NCI-H1417 treated with DMSO at 0.1 percent for 48 hours (cell line): ENCODE data around the gene JAG2.

Experiments used
- DNase-seq: peaks from one replicate; lab custom pipeline; 2025; lab: John Stamatoyannopoulos, UW

JAG2 gene

DNA sequence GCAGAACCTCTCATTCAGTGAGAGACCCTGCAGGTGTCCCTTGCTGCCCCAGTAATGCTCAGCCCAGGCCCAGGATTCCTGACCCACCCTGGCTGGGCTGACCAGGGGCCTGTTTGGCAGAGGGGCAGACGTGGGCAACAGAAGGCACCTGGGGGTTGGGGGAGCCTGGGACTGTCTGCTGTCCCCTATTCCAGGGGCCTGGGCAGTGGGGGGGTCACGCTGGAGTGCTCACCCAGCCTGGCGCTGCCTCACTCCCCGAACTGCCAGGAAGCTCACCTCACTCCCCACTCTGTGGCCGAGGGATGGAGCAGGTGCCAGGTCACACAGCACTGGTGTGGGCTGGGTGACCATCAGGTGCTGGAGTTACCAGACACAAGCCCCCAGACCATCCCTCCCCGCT is 35.1 kb upstream of the JAG2 start:
- DNase-seq, result no peak

DNA sequence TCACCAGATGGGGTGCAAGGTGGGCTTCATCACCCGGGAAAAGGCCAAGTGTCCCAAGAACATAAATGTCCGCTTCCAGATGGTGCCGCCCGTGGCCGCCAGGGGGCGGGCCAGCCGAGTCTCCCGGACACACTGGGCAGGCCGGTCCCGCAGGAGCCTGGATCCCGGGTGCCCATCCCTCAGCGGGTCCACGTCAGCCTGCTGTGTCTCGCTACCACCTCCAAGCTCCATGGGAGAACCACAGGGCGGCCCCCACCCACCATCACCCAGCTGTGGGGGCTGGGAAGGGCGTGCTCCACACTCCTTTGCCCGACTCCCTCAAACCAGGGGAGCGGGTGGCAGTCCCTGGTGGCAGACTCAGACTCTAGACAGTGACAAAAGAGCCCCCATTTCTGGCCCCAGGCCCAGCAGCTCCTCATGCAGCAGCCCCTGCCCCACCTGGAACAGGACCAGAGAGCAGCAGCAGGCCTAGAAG is 34.5 kb upstream of the JAG2 start:
- no peak for DNase-seq

DNA sequence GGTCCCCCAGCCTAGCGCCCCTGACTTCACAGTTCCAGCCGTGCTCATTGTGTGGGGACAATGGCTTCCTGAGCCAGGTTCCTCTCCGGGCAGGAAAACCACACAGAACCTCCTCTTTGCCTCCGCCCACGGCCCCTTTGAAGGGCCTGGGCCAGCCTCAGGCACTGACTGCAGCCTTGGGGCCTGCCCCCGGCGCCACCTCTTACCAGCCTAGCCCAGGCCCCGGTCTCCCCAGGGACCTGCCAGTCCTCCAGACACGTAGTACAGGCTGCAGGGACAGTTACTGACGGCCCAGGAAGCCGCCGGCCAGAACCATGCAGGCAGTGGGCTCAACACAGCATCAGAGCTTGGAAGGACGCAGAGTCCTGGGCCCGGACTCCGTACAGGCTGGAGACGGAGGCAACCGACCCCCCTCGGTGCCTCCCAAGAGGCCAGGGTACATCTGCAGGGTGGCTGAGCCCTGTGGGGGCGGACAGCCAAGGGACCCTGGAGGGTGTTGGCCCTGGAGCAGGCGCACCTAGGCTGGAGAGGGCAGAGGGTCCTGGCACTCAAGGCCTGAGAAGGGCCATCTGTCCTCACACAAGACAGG is 33.4 kb upstream of the JAG2 start:
- no peak for DNase-seq

DNA sequence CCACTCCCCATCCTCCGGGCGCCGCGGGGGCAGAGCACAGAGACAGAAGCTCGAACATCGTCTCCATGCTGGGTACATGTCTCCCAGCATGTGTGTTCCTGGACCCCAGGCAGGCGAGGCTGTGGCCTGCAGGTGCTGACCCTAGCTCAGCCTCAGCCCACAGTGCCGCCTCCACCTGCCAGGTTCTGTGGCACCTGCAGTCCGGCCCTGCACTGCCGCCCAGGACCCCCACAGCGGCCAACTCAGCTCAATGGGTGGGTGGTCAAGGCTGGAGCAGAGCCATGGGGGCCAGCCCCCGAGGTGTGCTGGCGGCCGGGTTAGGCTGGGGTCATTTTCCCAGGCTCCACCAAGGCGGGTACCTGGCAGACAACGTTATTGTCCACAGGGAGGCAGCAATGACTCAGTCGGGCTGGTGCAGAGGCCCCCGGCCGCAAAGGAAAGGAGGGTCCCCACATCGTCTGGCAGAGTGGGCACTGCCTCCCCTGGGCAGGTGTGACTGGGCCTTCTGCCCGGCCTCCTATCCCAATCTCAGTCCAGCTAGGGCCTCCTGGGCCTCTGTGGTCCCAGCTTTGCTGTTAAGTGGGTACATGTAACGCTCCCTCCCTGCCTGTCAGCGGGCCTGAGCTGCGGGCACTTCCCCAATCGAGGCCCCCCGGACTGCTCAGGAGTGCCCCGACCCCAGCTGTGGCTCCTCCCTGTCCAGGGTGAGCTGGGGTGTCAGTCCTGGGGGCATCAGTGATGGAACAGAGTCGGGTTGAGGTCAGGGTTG is 32.8 kb upstream of the JAG2 start:
- DNase-seq, result no peak

DNA sequence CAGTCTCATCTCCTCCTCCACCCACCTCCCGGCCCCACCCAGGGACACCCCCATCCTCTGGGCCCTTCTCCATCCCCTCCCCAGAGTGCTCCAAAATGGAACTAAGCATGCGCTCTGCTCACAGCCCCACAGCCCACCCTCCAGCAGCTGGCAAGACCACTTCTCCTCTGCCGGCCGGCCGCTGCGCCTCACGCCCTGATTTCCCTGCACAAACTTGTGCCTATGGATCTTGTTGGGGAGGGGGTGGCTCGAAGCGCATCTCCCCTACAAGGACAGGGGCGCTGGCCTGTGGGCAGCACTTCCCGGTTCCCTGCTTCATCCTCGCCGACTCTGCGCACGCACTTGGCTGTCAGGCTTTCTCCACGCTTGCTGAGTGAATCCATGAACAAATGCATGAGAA is 32.1 kb upstream of the JAG2 start:
- DNase-seq, result no peak

DNA sequence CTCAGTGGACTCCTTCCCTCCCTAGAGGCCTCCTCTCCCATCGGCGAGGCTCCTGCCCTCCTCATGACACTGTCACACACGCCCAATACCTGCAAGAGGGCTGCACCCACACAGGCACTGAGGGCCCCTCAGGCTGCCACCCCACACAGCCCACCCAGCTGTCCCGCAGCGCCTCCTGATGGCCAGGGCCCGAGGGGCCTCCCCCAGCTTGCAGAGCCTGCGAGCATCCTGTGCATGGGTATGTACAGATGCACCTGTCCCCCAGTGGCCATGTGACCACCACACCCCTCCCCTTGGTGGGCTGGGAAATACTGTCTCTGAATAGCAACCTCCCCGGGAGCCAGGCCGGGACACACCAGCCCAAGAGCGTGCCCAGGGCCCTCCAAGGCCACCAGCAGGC is 31.5 kb upstream of the JAG2 start:
- no peak for DNase-seq

DNA sequence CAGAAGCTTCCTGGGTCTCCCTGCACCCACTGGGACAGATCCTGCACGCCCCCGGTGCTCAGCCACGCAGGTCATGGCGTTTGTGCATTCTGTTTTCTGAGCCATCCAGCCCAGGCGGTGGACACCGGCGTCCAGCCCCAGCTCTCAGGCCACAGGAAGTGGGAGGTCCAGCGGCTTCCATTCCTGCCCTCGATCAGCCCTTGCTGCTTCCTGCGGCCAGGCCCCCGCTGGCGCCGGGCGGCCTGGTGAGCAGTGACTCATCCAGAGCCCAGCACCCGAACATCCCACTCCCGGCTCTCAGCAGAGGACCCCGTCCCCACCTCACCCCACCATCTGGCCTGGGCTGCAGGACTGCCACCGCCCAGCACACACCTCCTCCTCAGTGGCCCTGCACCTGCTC is 30.5 kb upstream of the JAG2 start:
- no peak for DNase-seq

DNA sequence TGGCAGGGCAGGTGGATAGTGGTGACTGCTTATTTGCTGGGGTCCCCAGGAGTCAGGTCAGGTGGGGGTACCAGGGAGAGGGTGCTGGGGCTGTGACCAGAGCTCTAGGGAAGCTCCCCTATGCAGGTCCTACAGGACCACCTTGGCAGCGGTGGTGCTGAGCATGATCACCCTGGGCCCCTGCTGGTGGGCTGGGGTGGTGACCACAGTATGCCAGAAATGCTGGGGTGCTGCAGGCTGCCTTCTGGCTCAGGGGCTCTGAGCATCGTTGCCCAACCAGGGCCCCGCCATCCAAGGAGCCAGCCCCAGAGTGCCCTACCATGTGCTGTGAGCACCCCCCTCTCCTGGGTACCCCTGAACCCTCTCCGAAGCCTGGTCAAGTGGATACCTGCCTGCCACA is 30.0 kb upstream of the JAG2 start:
- no peak for DNase-seq

DNA sequence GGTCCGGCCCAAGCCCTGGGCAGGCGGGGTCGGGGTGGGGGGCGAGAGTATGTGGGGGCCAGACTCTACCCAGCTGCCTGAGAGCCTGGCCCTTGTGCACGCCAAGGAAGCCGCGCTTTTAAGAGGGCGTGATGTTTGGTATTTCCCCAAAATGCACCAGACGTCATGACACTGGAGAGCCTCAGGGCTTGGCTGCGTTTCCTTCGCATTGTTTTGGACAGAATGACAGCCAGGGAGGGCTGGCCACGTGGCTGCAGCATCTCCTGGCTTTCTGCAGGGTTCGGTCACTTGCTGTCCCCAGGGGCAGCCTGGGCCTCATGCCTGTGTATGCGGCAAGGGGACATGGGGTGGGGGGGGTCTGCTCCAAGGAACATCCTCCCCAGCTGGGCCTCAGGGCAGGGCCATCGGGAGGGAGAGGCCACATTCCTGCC is 28.6 kb upstream of the JAG2 start:
- no peak for DNase-seq

DNA sequence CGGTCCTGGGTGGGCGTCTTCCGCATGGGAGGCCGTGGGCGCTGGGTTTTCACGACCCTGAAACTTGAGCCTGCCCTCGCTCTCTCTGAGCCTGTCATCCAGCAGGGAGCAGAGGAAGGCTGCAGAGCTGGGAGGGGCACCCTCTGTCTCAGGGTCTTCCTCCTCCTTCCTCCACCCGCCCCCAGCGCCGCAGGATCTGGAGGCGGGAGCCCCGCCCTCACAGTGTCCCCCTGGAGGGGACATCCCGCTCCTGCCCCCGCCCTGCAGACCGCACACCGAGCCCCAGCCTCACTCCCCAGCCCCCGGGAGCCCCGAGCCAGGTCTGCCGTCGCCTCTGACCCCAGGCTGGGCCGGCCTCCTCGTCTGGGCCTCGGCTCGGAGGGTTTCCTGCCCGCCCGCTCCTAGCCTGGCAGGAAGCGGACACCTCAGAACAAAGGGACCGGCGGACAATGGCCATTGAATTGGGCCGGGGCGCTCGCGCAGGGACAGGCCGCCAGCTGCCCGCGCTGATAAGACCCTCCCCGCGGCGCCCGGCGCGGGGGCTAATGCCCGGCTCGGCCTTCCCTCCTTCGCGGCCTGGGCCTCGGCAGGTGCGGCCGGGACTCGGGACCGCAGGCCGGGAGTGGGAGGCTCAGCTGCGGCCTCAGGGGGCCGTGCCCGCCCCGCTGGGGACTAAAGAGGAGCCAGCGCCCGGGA is 27.8 kb upstream of the JAG2 start:
- DNase-seq, result no peak

DNA sequence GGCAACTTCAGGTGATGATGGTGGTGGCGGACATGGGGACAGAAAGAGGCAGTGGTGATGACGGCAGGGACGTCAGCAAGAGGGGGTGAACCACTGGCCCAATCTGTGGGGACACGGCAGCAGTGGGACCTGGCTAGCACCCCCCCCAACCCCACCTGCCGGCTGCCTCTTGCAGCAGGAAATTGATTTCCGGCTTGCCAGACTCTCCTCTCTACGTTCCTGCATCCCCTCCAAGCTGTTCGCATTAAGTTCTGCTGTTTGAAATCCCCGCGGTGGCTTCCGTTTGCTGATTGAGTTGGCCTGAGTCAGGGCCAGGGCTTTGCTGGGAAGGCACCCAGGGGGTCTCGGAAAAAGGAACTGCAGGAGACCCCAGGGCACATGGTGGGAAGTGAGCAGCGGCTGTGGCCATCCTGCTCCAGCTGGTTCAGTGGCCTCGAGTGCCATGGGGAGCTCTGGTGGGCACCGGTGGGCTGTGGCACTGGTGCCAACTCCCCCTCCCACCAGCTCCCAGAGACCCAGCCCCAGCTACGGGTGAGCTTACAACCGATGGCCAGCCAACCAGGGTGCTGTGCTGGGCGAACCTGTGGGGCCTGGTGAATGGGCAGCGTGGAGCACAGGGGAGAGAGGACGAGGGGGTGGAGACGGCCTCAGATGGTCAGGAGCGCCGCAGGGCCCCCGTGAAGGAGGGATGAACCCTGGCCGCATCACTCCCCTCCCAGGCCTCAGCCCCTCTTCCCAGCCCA is 27.1 kb upstream of the JAG2 start:
- DNase-seq, result no peak

DNA sequence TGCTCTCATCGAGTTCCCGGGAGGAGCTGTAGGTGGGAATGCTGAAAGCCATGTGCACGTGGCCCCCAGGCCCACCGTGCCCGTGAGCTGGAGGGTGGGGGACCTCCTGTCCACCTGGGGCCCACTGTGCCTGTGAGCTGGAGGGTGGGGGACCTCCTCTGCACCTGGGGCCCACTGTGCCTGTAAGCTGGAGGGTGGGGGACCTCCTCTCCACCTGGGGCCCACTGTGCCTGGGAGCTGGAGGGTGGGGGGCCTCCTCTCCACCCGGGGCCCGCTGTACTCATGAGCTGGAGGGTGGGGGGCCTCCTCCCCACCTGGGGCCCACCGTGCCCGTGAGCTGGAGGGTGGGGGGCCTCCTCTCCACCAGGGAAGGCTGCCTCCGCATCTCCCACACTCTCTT is 26.5 kb upstream of the JAG2 start:
- no peak for DNase-seq

DNA sequence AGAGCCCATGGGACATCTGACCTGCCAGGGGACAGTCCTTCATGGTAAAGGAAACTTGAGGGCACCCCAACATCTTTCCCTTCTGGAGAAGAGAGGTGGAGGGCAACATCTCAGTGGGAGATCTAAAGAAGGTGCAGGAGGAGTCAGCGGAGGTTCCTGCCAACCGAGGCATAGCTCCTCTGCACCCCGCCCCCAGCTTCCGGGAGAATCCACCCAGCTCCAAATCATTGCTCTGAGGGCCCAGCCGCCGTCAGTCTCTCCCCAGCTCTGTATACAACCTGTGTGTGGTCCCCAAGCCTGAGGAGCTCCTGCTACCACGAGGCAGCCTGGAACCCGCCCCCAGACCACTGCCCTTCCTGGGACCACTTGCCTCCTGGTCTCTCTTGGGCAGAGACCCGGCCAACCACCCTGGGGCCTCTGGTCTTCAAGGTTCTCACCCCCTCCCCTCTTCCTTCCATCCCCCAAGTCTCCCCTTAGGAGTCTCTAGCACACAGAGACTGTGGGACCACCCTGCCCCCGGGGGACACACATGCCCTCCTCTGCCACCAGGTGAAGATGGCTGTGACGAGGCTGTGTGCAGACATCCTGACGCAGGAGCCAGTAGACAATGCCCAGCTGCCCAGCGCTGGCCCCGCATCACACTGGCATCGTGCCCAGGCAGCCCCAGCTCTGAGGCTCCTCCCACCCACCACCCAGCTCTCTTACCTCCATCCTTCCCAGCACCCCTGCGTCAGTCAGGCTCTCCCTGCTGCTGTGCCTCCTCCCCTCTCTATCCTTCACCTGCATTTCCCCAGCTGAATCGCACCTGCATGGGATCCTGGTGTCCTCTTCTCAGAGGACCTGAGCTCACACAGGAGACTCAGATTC is 25.6 kb upstream of the JAG2 start:
- peak; percentile 87 for DNase-seq

DNA sequence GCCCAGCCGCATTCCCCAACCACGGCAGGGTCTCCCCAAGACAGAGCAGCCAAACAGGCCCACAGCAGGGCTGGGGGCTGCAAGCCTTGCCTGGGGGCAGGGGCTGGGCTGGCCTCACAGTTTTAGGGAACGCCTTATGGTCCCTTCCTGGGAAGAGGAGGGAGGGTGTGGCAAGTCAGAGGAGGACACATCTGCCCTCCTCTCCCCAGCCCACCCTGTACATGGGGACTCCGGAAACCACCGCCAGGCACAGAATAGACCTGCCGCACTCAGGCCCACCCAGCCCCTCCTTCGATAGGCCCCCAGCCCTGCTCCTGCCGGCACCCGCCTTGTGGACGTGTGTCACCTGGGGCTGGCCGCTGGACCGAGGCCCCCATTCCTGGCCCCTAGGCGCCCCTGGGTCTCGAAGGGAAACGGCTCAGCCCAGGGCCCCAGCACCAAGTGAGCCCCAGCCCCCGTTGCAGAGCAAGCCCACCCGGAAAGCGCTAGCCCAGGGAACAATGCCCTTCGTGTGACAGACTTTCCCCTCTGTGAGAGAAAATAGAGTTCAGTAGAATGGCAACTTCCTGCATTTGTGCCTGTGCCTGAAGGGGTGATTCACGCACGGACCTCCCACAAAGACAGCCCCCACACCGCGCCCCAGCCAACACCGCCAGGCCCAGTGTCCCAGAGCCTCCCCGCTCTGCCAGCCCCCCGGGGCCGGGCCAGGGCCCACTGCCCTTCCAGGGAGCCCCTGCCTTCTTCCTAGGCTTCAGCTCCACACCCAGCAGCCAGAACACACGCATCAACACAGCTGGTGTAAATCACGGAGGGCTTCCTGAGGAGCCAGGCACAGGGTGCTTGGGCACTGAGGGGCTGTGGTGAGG is 24.5 kb upstream of the JAG2 start:
- no peak for DNase-seq

DNA sequence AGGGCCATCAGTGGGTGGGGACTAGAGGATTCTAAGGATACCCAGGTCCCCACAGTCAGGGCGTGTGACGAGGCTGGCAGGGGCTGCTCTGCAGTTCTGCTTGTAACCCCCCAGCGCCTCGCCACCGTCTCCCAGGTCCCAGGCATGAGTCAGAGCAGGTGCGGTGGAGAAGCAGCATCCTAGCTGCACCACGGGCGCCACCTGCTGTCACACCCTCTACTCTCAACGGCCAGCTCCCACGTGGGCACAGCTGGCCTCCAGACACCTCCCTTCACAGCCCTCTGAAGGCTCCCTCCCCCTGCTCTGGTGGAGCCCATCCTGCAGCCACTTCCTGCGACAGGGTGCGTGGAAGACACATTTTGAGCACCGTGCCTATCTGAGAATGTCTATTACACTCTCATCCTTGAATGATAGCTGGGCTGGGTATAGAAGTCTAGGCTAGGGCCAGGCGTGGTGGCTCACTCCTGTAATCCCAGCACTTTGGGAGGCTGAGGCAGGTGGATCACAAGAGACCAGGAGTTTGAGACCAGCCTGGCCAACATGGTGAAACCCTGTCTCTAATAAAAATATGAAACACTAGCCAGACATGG is 19.5 kb upstream of the JAG2 start:
- DNase-seq, result no peak

DNA sequence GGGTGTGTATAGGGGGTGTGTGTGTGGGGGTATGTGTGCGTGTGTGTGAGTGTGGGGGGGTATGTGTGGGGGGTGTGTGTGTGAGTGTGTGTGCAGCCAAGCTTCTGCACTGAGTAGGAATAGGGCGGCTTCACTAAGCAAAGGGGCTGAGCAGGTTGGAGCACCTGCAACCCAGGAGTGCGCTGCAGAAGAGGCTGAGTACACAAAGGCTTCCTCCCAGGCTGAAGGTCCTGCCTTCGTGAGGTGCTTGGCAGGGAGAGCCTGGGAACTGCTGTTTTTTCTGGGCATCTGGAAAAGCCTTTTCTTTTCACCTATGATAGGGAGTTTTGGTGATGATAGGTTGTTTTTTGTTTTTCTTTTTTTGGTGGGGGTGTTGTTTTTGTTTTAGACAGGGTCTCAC is 18.5 kb upstream of the JAG2 start:
- no peak for DNase-seq

DNA sequence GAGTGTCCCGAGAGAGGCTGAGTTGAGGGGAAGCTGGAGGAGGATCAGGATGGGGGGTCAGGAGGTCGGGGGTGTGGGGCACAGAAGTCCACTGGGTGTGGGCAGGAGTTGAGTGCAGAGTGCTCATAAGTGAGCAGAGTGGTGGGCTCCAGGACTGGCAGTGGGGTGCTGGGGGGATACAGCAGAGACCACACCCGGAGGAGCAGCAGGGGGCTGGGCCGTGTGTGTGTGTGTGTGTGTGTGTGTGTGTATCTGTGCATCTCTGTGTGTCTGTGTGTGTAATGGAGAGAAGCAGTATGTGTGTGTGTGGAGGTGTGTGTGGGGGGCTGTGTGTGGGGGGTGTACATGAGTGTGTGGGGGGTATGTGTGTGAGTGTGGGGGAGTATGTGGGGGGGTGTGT is 17.4 kb upstream of the JAG2 start:
- DNase-seq, result no peak

DNA sequence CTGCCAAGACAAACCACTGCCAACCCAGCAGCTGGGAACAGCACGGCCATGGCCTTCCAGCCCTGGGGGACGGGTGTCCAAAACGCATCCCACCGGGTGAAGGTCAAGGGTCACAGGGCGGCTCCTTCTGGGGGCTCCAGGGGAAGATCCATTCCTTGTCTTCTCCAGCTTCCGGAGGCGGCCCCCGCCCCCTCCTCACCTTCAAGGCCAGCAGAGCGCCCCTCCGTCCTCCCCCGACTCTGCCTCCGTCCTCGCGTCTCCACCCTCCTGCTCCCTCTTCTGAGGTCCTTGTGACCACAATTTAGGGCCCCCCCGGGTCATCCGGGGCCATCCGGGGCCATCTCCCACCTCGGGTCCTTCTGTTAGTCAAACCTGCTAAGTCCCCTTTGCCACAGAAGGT is 16.4 kb upstream of the JAG2 start:
- no peak for DNase-seq

DNA sequence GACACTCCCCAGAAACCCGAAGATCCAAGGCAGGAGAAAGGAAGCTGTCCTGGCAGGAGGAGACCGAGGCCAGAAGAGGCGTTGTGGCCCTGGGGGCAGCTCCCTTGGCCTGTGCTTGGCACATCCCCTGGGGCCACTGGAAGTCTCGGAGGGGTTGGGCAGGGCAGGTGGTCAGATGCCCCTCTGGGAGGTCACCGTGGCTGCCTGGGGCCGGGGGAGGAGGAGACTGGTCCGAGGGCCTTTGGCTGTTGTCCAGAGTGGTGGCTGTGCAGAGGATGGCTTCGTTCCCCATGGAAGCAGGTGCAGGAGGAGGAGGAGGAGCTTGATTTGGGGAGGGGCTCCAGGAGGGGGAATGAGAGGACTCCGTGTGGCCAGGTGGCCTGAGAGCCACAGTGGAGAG is 15.9 kb upstream of the JAG2 start:
- no peak for DNase-seq

DNA sequence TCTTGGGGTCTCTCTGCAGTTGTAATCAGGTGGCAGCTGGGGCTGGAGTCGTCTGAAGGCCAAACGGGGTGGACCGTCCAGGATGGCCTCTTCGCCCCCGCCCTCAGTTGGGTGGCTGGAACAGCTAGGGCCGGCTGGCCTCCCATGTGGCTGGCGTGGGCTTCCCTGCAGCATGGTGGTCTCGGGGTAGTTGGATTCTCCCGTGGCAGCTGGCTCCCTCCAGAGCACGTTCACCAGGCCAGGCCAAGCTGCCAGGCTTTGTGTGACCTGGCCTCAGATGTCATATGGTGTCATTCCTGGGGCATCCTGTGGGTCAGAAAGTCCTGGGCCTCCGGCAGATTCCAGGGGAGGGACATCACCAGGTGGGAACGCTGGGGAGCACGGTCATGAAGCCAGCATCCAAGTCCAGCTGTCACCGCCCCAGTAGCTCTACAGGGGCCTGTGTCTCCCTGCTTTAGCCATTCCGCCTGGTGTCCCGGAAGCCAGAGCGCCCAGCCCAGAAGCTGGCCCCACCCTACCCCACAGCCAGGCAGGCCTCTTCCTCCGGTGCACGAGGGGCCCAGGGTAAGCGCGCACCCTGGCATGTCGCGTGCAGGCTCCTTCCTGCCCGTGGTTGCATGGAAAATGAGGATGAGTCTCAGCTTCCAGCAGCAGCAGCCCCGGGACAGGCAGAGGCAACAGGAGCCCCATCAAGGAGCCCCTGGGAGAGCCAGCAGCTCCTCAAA is 13.9 kb upstream of the JAG2 start:
- DNase-seq, result no peak
